ENCODE data around the gene UBE2D1.

The UBE2D1 gene

GRCh38 chr10:58334817-58335305 is at the start of gene UBE2D1:
UBE2D1 (plus strand) TSS chr10:58335006; CDS start chr10:58335202, 196 bp downstream.
- Histone ChIP-seq H3K4me3 (ENCODE audit: low read depth in 1 of 2, low read length in 2 of 2) (peak within 1 kb of the TSS; percentile 84 to 89), H3K27ac (ENCODE audit: low read length) (peak within 1 kb of the TSS; percentile 65), H2AFZ (ENCODE audit: low read depth, low read length) (peak within 1 kb of the TSS; percentile 98), H3K9ac (ENCODE audit: low read depth, low read length) (peak within 1 kb of the TSS; percentile 94), H3K9me3 (ENCODE audit: insufficient read depth, low read length, severe bottlenecking) (no peaks in the 10 kb centered on the region), H3K36me3 (ENCODE audit: insufficient read depth, low read length) (peaks cover 5% of the 10 kb centered on the region; the same call in 1 of the 2 replicates), H3K4me2 (ENCODE audit: insufficient read depth, low read length) (peak within 1 kb of the TSS; percentile 87), H3K4me1 (ENCODE audit: insufficient read depth, low read length) (peaks cover 31% of the 10 kb centered on the region), H3K79me2 (ENCODE audit: insufficient read depth, low read length) (peaks cover 48% of the 10 kb centered on the region), H4K20me1 (ENCODE audit: insufficient read depth, low read length) (peaks cover 10% of the 10 kb centered on the region; the same call in 1 of the 2 replicates), H3K27me3 (ENCODE audit: insufficient read depth, low read length, poor library complexity) (no peaks in the 10 kb centered on the region)
- DNase-seq (peak; percentile 87), ATAC-seq (ENCODE audit: insufficient read depth, low read depth) (peak; percentile 98)
- TF ChIP-seq EZH2 (IDR thresholded peaks at IDR 0.05; ENCODE audit: borderline replicate concordance, low read depth, low read length, severe bottlenecking), result no peak
- TF ChIP-seq CTCF (IDR thresholded peaks at IDR 0.05; ENCODE audit: borderline replicate concordance, extremely low read depth, low read length, poor library complexity, severe bottlenecking), result no peak

GRCh38 chr10:58291538-58292174 is 43.1 kb upstream of the UBE2D1 start:
- peak; percentile 86 for ATAC-seq (ENCODE audit: insufficient read depth, low read depth)
- H3K4me2 ChIP-seq (ENCODE audit: insufficient read depth, low read length), result no peak overlapping the region
- peak; percentile 39 for DNase-seq
- H3K27me3 ChIP-seq (ENCODE audit: insufficient read depth, low read length, poor library complexity), result no peaks in the 10 kb centered on the region
- no peaks in the 10 kb centered on the region for H3K79me2 ChIP-seq (ENCODE audit: insufficient read depth, low read length)
- TF ChIP-seq CTCF (IDR thresholded peaks at IDR 0.05; ENCODE audit: borderline replicate concordance, extremely low read depth, low read length, poor library complexity, severe bottlenecking), result peak; percentile 78
- no peak for TF ChIP-seq EZH2 (IDR thresholded peaks at IDR 0.05; ENCODE audit: borderline replicate concordance, low read depth, low read length, severe bottlenecking)
- no peak overlapping the region for H3K9ac ChIP-seq (ENCODE audit: low read depth, low read length)
- no peak overlapping the region for H3K27ac ChIP-seq (ENCODE audit: low read length)
- H4K20me1 ChIP-seq (ENCODE audit: insufficient read depth, low read length), result no peaks in the 10 kb centered on the region
- H3K4me3 ChIP-seq (ENCODE audit: low read depth in 1 of 2, low read length in 2 of 2), result no peak overlapping the region
- no peaks in the 10 kb centered on the region for H3K9me3 ChIP-seq (ENCODE audit: insufficient read depth, low read length, severe bottlenecking)
- no peaks in the 10 kb centered on the region for H3K4me1 ChIP-seq (ENCODE audit: insufficient read depth, low read length)
- H3K36me3 ChIP-seq (ENCODE audit: insufficient read depth, low read length), result peaks cover 11% of the 10 kb centered on the region; the same call in 1 of the 2 replicates
- H2AFZ ChIP-seq (ENCODE audit: low read depth, low read length), result no peak overlapping the region

- Histone ChIP-seq H3K4me1 (ENCODE audit: insufficient read depth, low read length) (no peaks in the 10 kb centered on the region), H3K27me3 (ENCODE audit: insufficient read depth, low read length, poor library complexity) (no peaks in the 10 kb centered on the region), H2AFZ (ENCODE audit: low read depth, low read length) (no peak overlapping the region), H3K79me2 (ENCODE audit: insufficient read depth, low read length) (no peaks in the 10 kb centered on the region), H4K20me1 (ENCODE audit: insufficient read depth, low read length) (no peaks in the 10 kb centered on the region), H3K9ac (ENCODE audit: low read depth, low read length) (no peak overlapping the region), H3K27ac (ENCODE audit: low read length) (no peak overlapping the region), H3K4me3 (ENCODE audit: low read depth in 1 of 2, low read length in 2 of 2) (no peak overlapping the region), H3K9me3 (ENCODE audit: insufficient read depth, low read length, severe bottlenecking) (no peaks in the 10 kb centered on the region), H3K4me2 (ENCODE audit: insufficient read depth, low read length) (no peak overlapping the region), H3K36me3 (ENCODE audit: insufficient read depth, low read length) (peaks cover 3% of the 10 kb centered on the region; the same call in 1 of the 2 replicates)
- no peak for DNase-seq
- no peak for ATAC-seq (ENCODE audit: insufficient read depth, low read depth)
- TF ChIP-seq EZH2 (IDR thresholded peaks at IDR 0.05; ENCODE audit: borderline replicate concordance, low read depth, low read length, severe bottlenecking), result no peak
- no peak for TF ChIP-seq CTCF (IDR thresholded peaks at IDR 0.05; ENCODE audit: borderline replicate concordance, extremely low read depth, low read length, poor library complexity, severe bottlenecking)
Measured at GRCh38 chr10:58293989-58294388, 40.8 kb upstream of the UBE2D1 start.

All from DND-41 (cell line).